GM19467 (cell line): ENCODE measurements around the gene RNF150.

Source experiments
- ATAC-seq: cut with Tn5 transposase; IDR thresholded peaks from one replicate; pipeline ENCODE4 v1.9.1; 2021; ENCODE audit warnings: mild to moderate bottlenecking, moderate library complexity; ENCODE audit not compliant: unreplicated experiment

RNF150 gene

GRCh38 chr4:141035920-141036319, 97.3 kb downstream of the RNF150 start:
- ATAC-seq, result no peak

- ATAC-seq, result no peak
Observed at GRCh38 chr4:141028024-141028529, 105.2 kb downstream of the RNF150 start.

DNA sequence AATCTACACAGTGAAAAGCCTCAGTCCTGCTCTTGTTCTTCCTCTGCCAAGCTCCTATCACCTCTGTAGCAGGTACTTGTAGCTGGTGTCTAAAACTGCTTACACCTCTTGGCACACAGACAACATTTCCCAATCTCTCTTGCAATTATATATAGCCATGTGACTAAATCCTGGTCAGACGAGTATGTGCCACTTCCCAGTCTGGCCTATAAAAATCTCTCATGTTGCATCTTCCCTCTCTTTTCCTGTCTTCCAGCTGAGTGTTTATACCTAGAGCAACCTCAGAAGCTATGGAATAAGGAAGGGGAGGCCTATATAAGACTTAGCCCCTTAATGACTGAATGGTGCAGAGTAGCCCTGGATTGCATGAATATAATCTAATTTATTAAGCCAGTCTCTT, 105.8 kb downstream of the RNF150 start:
- ATAC-seq, result no peak

DNA sequence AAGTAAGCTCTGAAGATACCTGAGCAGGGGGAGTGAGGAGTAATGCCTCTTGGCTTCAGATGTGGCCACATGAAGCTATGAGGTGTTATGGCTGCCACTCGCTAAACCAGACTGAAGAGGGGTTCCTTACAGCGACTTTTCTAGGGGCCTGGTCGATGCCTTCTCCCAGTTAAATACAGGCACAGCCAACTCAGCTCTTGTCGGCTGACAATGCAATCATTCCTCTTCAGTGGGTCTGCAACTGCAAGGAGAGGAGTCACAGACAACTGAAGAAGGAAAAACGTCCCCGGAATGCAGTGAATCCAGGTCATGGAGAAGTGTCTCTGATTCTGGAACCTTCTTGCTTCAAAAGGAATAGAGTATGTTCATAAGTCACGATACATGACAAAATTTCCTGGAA, 106.4 kb downstream of the RNF150 start:
- ATAC-seq, result no peak

- ATAC-seq, result no peak
Observed at GRCh38 chr4:141023051-141023450, 110.2 kb downstream of the RNF150 start.

- ATAC-seq, result no peak
Observed at GRCh38 chr4:141022111-141022695, 111.1 kb downstream of the RNF150 start.

GRCh38 chr4:141021397-141022110, 111.7 kb downstream of the RNF150 start:
- no peak for ATAC-seq

DNA sequence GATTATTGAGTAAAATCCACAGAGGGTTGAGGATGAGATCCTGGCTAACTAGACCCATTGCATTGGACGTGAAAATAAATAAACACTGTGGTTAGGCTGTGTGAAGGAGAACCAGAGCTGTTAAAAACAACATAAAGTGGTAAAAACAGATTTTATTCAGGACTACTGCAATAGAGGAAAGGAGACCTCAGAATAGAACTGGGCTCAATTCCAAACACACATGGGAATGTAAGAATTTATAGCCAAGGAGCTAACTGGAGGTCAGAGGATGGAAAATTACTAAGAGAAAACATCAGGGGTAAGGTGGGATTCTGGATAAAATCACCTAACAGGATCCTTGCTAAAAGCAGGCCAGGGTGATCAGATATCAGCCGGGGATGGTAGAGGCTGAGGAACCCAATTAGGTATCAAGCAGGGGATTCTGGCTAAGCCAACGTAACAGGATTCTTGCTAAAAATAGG, 112.4 kb downstream of the RNF150 start:
- ATAC-seq, result no peak

DNA sequence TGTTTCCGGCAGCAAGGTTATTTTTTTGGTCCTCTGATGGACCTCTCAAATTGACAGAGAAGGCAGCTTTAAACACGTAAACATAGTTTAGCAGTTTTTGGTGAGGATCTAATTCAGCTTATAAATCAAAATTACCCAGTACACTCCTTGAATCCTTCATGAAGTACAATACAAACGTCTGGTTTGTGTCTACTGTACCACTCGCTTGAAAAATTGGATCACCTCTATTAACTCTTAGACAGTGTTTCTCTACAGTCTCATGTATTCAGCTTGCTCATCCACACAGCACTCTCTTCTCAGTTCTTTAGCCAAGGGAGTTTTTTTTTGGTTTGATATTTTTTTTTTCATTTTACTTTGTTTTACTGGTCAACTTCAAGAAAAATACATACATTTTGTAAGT, 113.5 kb downstream of the RNF150 start:
- no peak for ATAC-seq

GRCh38 chr4:141016117-141016798, 117.0 kb downstream of the RNF150 start:
- no peak for ATAC-seq

DNA sequence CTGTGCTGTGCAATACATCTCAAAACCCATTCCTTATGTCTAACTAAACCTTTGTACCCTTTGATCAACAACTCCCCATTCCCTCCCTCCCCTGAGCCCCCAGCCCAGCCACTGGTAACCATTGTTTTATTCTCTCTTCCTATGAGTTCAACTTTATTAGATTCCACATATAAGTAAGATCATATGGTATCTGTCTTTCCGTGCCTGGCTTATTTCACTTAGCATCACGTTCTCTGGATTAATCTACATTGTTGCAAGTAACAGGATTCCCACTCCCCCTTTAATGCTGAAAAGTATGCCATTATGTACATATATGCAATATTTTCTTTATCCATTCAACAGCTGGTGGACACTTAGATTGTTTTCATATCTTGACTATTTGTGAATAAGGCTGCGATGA, 119.4 kb downstream of the RNF150 start:
- ATAC-seq, result no peak

GRCh38 chr4:141011901-141012315, 121.4 kb downstream of the RNF150 start:
- no peak for ATAC-seq

- ATAC-seq, result no peak
Observed at GRCh38 chr4:141009931-141010330, 123.3 kb downstream of the RNF150 start.

DNA sequence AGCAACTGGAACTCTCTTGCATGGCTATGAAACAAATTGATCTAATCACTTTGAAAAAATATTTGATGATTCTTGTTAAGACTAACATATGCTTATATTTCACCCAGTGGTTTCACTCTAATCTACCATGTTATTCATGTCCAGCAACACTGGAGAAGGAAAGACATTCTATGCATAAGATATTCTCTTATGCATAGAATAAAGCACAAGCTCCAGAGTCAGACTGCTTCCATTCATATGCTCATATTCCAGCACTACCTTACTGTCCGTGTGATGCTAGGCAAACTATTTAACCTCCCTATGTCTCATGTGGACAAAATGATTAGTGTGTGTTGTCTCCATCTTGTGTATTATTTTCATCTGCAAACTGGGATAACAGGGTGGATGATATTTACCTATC, 124.1 kb downstream of the RNF150 start:
- no peak for ATAC-seq

- ATAC-seq, result no peak
Observed at GRCh38 chr4:141006242-141006802, 126.9 kb downstream of the RNF150 start.

GRCh38 chr4:141004823-141005222, 128.4 kb downstream of the RNF150 start:
- ATAC-seq, result no peak

GRCh38 chr4:141003193-141003592, 130.1 kb downstream of the RNF150 start:
- no peak for ATAC-seq

GRCh38 chr4:141002323-141002805, 130.9 kb downstream of the RNF150 start:
- ATAC-seq, result no peak

GRCh38 chr4:140996766-140997165, 136.5 kb downstream of the RNF150 start:
- ATAC-seq, result no peak

- ATAC-seq, result no peak
Observed at GRCh38 chr4:140995058-140995457, 138.2 kb downstream of the RNF150 start.

- no peak for ATAC-seq
Observed at GRCh38 chr4:140994015-140994414, 139.3 kb downstream of the RNF150 start.
